Measurements from ENCODE around the gene LRRTM4.
"Not testable (repeated sequence)": the region's sequence is repeated elsewhere in the genome, so short reads cannot be mapped to it uniquely, and the experiment has no call there.

Gene LRRTM4

DNA sequence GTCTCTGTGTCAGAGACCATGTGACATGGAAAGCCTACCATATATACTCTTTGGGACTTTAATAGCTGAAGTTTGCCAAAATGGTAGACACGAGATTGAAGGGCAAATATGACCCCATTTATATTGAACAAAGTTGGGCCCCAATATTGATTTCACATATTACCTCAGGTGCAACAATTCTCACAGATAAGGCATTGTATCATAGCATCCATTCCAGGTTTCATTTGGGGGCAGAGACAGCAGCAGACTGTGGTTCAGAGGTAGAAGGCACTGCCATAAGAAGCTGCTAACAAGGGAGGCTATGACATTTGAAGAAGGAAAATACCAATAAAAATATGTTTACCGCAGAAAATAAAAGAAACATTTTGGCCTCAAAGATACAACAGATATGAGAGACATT, 419.2 kb downstream of the LRRTM4 start:
- H3K4me3 ChIP-seq (ENCODE audit: low read length) = no peak overlapping the region
- TF ChIP-seq CTCF (conservative IDR thresholded peaks at IDR 0.05; ENCODE audit: low read length) = no peak
- no peak for DNase-seq (ENCODE audit: low read depth)

GRCh38 chr2:77101796-77102452, 420.3 kb downstream of the LRRTM4 start:
- no peak for TF ChIP-seq CTCF (conservative IDR thresholded peaks at IDR 0.05; ENCODE audit: low read length)
- DNase-seq (ENCODE audit: low read depth) = no peak
- H3K4me3 ChIP-seq (ENCODE audit: low read length) = no peak overlapping the region

DNA sequence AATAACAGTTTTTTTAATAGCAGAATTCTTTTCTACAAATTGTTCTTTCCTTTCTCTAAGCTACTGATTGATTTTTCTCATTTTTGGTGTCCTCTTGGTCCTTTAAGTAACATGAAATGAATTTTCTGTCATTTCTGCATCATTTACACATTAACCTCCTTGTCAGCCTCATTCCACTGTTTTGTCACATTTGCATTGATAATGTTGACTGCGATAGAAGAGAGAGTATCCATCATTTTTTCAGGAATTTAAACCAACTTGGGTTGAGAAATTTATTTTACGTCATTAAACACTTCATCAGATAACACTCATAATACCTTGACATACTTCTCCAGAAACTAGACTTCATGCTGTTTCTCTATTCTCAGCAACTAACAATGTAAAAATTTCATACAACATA, 422.2 kb downstream of the LRRTM4 start:
- TF ChIP-seq CTCF (conservative IDR thresholded peaks at IDR 0.05; ENCODE audit: low read length) = no peak
- no peak for DNase-seq (ENCODE audit: low read depth)
- H3K4me3 ChIP-seq (ENCODE audit: low read length) = no peak overlapping the region

DNA sequence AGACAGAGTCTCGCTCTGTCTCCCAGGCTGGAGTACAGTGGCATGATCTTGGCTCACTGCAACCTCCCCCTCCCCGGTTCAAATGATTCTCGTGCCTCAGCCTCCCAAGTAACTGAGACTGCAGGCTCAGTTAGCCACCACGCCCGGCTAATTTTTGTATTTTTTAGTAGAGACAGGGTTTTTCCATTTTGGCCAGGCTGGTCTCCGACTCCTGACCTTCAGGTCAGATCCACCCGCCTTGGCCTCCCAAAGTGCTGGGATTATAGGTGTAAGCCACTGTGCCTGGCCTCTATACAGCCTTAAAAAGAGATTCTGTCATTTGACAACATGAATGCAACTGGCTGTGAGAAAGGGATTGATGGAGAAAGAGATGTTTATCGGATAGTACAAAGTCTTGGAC, 426.7 kb downstream of the LRRTM4 start:
- H3K4me3 ChIP-seq (ENCODE audit: low read length); DNase-seq (ENCODE audit: low read depth): not testable (repeated sequence)

GRCh38 chr2:77095096-77095495, 427.1 kb downstream of the LRRTM4 start:
- no peak for TF ChIP-seq CTCF (conservative IDR thresholded peaks at IDR 0.05; ENCODE audit: low read length)
- no peak overlapping the region for H3K4me3 ChIP-seq (ENCODE audit: low read length)
- no peak for DNase-seq (ENCODE audit: low read depth)

- not testable (repeated sequence) for H3K4me3 ChIP-seq (ENCODE audit: low read length); DNase-seq (ENCODE audit: low read depth)
Observed at GRCh38 chr2:77088424-77088823, 433.8 kb downstream of the LRRTM4 start.

DNA sequence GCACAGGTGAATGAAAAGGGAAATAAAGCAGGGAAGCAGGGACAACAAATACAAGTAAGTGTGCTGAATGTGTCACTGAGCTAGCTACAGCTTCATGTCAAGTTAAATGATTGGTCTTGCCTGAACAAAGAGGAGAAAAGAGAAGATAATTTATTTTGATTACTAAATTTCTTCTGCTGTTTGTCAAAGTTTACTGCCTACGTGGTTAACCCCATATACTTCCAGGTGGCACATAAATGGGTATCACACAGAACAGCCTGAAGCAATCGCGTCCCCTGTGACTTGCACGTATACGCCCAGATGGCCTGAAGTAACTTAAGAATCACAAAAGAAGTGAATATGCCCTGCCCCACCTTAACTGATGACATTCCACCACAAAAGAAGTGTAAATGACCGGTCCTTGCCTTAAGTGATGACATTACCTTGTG, 434.2 kb downstream of the LRRTM4 start:
- no peak overlapping the region for H3K4me3 ChIP-seq (ENCODE audit: low read length)
- no peak for DNase-seq (ENCODE audit: low read depth)
- TF ChIP-seq CTCF (conservative IDR thresholded peaks at IDR 0.05; ENCODE audit: low read length) = no peak

DNA sequence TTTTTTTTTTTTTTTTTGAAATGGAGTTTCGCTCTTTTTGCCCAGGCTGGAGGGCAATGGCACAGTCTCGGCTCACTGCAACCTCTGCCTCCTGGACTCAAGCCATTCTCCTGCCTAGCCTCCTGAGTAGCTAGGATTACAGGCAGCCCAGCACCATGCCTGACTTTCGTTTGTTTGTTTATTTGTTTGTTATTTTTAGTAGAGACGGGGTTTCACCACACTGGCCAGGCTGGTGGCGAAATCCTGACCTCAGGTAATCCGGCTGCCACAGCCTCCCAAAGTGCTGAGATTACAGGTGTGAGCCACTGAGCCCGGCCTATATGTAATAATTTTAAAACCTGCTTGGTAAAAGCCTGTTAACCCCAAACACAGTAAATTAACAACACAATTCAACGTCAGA, 435.7 kb downstream of the LRRTM4 start:
- no peak overlapping the region for H3K4me3 ChIP-seq (ENCODE audit: low read length)
- no peak for DNase-seq (ENCODE audit: low read depth)
- TF ChIP-seq CTCF (conservative IDR thresholded peaks at IDR 0.05; ENCODE audit: low read length) = no peak
